ENCODE results near the gene ZBTB20. TPM values are rescaled to one million over a fixed set of nuclear protein-coding genes. Genes with fewer than 3 reads are reported as not detected.

The ZBTB20 gene
- total RNA-seq, 6 experiments from 2014 or later: 36.7 to 59.4 (median 46.7) TPM

DNA sequence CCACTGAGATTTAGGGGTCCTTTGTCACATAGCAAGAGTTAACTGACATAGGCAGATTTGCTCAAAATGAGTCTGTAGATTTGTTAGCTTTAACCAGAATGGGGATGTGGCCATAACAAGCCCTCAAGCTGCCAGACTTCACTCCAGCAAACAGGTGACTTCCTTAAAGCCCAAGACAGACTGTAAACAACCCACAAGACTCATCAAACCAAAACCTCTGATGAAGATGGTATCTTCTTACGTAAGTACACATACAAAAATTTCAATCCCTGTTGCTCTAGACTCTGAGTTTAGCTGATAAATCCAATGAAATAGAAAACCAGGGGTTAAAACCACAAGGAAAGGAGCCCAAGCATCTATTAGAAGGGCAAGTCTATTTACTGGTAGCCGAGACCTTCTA lies 18.2 kb upstream of the ZBTB20 start:
- ATAC-seq: no peak
- 83% methylated on average over 2 of the region's 2 CpGs for WGBS (ENCODE audit: insufficient coverage, low coverage, low lambda C conversion rate, missing lambda C conversion rate)
- no peak overlapping the region for H3K27ac ChIP-seq
- no peaks in the 10 kb centered on the region for H3K27me3 ChIP-seq
- intact Hi-C loops (cut with DNase I): no loop called here
- no peaks in the 10 kb centered on the region for H3K9me3 ChIP-seq
- no peak overlapping the region for H3K4me3 ChIP-seq
- no peaks in the 10 kb centered on the region for H3K4me1 ChIP-seq
- TF ChIP-seq, protein P1, sequence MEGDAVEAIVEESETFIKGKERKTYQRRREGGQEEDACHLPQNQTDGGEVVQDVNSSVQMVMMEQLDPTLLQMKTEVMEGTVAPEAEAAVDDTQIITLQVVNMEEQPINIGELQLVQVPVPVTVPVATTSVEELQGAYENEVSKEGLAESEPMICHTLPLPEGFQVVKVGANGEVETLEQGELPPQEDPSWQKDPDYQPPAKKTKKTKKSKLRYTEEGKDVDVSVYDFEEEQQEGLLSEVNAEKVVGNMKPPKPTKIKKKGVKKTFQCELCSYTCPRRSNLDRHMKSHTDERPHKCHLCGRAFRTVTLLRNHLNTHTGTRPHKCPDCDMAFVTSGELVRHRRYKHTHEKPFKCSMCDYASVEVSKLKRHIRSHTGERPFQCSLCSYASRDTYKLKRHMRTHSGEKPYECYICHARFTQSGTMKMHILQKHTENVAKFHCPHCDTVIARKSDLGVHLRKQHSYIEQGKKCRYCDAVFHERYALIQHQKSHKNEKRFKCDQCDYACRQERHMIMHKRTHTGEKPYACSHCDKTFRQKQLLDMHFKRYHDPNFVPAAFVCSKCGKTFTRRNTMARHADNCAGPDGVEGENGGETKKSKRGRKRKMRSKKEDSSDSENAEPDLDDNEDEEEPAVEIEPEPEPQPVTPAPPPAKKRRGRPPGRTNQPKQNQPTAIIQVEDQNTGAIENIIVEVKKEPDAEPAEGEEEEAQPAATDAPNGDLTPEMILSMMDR (IDR thresholded peaks at IDR 0.05): no peak
- TF ChIP-seq POLR2A (IDR thresholded peaks at IDR 0.05): no peak
- no peaks in the 10 kb centered on the region for H3K36me3 ChIP-seq
- no peak for DNase-seq

DNA sequence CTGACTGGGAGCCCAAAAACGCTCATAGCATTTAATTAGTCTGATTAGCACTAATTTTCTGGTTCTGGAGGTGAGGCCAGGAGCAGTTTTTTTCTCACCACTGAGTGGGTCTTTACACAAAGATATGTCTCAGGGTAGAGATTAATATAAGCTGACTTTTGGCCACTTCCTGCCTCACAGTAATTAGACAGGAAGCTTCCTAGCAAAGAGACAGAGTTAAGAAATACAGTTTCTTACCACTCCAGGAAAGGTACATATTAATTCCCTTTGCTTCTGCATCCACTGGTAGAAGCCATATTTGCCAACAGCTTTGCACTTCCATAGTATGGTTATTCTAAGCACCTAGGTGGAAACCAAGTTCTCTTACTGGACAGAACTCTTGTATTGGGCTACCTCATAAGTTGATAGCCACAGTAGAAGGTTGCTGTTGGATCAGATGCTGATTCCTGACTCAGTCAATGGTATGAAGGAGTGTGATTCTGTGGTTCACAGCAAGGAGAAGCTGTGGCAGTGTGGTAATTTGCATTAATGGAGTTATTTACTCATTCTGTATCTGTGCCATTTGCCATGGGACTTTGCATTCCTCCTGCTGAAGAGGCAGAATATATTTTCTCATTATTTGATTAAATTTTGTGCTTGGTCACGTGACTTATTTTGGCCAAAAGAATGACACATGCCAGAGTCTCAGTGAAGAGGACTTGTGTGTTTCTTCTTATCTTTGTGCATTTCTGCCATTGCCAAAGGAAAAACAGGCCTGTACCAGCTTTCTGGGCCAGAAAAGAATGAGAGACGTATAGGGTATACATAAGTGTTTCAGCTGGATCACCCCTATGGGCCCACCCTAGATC lies 17.5 kb upstream of the ZBTB20 start:
- intact Hi-C loops (cut with DNase I): no loop called here
- no peak overlapping the region for H3K4me3 ChIP-seq
- 77% methylated on average over 3 of the region's 3 CpGs for WGBS (ENCODE audit: insufficient coverage, low coverage, low lambda C conversion rate, missing lambda C conversion rate)
- H3K36me3 ChIP-seq: no peaks in the 10 kb centered on the region
- ATAC-seq (no peak), DNase-seq (no peak)
- no peaks in the 10 kb centered on the region for H3K9me3 ChIP-seq
- TF ChIP-seq POLR2A (IDR thresholded peaks at IDR 0.05): no peak
- TF ChIP-seq, protein P1 (IDR thresholded peaks at IDR 0.05): no peak
- no peaks in the 10 kb centered on the region for H3K27me3 ChIP-seq
- H3K27ac ChIP-seq: no peak overlapping the region
- no peaks in the 10 kb centered on the region for H3K4me1 ChIP-seq

DNA sequence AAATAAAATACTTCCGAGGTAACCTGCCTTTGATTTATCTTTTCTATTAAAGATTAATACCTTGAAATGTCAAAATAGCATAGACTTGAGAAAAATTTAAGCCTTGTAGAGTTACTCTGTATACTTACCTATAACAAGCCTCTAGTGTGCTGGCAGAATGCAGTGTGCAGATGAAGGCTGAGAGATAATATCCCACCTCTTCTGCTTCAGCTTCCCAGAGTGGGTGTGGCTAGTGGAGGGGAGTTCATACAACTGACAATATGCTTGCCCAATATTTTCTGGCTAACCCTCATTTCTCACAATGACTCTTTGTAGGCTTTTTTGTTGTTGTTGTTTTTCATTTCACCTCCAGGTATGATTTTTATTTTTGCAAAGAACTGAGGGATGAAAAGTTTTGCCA lies 15.7 kb upstream of the ZBTB20 start:
- intact Hi-C loops (cut with DNase I): no loop called here
- Histone ChIP-seq H3K4me1 (no peaks in the 10 kb centered on the region), H3K4me3 (no peak overlapping the region), H3K36me3 (no peaks in the 10 kb centered on the region), H3K9me3 (no peaks in the 10 kb centered on the region), H3K27me3 (no peaks in the 10 kb centered on the region), H3K27ac (no peak overlapping the region)
- TF ChIP-seq POLR2A (IDR thresholded peaks at IDR 0.05): no peak
- TF ChIP-seq, protein P1 (IDR thresholded peaks at IDR 0.05): no peak
- DNase-seq (no peak), ATAC-seq (no peak)
- 77% methylated on average over 1 of the region's 1 CpG for WGBS (ENCODE audit: insufficient coverage, low coverage, low lambda C conversion rate, missing lambda C conversion rate)

DNA sequence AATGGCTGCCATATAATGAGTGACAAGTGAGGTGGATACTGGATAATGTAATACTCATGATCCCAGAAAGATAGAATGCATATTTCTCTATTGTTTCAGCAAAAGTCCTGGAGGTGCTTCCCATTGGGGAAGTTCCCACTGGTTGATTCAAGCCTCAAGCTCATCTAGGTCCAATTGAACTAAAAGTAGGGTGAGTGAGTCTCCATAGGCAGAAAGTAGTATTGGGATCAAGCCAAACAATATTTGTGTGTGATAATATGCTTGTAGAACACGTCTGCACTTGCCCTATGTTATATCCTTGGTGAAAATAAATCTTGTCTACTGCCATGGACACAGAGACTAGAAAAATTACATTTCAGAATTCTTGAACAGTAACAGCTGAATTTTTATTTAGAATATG lies 14.8 kb upstream of the ZBTB20 start:
- H3K36me3 ChIP-seq: no peaks in the 10 kb centered on the region
- DNase-seq (no peak), ATAC-seq (no peak)
- H3K9me3 ChIP-seq: no peaks in the 10 kb centered on the region
- no peaks in the 10 kb centered on the region for H3K4me1 ChIP-seq
- no peak overlapping the region for H3K4me3 ChIP-seq
- H3K27me3 ChIP-seq: no peaks in the 10 kb centered on the region
- no peak for TF ChIP-seq POLR2A (IDR thresholded peaks at IDR 0.05)
- TF ChIP-seq, protein P1 (IDR thresholded peaks at IDR 0.05): no peak
- WGBS (ENCODE audit: insufficient coverage, low coverage, low lambda C conversion rate, missing lambda C conversion rate): 53% methylated on average over 1 of the region's 1 CpG
- intact Hi-C loops (cut with DNase I): no loop called here
- H3K27ac ChIP-seq: no peak overlapping the region

Measured in right lobe of liver (tissue), 6 donors.